ENCODE measurements around the gene NINL.
"Not testable (repeated sequence)": the region's sequence is repeated elsewhere in the genome, so short reads cannot be mapped to it uniquely, and the experiment has no call there.

The NINL gene

GRCh38 chr20:25532015-25532751 lies 53.1 kb downstream of the NINL start:
- no peak for DNase-seq

DNA sequence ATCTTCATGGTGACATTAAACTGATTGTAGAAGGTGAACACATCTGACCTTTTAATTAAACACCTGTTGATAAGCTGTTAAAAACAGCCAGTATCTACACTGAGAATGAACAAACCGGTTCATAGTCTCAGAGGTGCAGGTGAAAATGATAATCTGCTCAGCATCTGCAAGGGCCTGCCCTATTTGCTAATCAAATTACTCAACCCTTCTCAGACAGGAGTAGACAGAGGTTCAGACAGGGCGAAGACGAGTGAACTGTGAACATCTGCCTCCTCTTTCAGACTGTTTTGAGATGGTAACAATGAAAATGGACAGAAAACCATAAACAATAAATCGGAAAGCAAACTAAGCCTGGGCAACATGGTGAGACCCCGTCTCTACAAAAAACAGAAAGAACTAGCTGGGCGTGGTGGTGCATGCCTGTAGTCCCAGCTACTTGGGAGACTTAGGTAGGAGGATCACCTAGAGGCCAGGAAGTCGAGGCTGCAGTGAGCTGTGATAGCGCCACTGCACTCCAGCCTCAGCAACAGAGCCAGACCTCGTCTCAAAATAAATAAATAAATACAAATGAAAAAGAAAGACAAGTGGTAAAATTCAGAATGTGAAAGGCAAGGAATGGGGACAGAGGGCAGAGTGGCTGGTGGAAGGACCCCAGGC lies 55.9 kb downstream of the NINL start:
- DNase-seq, result no peak

DNA sequence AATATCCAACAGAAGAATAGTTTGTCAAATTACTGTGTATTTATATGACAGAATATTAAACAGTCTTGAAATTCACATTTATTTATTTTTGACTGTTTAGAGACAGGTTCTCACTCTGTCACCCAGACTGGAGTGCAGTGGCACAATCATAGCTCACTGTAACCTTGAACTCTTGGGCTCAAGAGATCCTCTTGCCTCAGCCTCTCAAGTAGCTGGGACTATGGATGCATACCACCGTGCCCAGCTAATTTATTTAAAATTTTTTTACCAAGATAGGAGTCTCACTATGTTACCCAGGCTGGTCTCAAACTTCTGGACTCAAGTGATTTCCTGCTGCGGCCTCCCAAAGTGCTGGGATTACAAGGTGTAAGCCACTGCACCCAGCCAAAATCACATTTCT lies 57.4 kb downstream of the NINL start:
- no peak for DNase-seq

- no peak for DNase-seq
These were observed 58.9 kb downstream of the NINL start for GRCh38 chr20:25526446-25526845.

GRCh38 chr20:25525867-25526266 lies 59.5 kb downstream of the NINL start:
- no peak for DNase-seq

DNA sequence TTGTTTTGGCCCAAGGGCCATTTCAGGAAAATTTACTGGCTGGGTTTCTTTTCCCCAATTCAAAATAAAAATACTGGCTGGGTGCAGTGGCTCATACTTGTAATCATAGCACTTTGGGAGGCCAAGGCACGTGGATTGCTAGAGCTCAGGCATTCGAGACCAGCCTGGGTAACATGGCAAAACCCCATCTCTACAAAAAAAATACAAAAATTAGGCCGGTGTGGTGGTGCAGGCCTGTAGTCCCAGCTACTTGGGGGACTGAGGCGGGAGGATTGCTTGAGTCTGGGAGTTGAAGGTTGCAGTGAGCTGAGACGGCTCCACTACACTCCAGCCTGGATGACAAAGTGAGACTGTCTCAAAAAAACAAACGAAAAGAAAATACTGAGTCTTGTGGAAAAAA lies 60.0 kb downstream of the NINL start:
- DNase-seq, result no peak

DNA sequence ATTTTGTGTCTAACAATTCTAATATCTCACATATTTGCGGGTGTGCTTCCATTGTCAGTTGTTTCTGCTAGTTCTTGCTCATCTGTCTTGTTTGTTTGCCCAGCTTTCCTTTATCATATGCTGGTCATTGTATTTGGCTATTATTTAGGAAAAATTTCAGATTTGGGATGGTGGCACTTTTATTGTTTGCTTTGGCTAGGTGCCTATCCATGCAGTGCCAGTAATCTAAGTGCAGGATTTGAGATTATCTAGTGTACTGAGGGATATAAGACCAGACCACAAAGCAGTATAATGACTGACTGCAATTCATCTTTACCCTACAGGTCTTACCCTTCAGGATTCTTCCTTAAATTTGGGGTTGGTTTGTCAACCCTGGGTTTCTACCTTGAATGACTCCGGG lies 63.9 kb downstream of the NINL start:
- DNase-seq, result no peak

GRCh38 chr20:25517124-25517523 lies 68.2 kb downstream of the NINL start:
- no peak for DNase-seq

DNA sequence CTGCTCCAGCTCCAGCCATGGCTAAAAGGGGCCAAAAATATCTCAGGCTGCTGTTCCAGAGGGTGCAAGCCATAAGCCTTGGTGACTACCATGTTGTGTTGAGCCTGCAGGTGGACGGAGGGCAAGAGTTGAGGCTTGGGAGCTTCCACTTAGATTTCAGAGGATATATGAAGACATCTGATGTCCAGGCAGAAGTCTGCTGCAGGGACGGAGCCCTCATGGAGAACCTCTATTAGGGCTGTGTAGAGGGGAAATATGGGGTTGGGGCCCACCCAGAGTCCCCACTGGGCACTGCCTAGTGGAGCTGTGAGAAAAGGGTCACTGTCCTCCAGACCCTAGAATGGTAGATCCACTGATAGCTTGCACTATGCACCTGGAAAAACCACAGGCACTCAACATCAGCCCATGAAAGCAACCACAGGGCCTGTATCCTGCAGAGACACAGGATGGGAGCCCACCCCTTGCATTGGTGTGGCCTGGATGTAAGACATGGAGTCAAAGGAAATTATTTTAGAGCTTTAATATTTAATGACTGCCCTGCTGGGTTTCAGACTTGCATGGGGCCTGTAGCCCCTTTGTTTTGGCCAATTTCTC lies 70.5 kb downstream of the NINL start:
- no peak for DNase-seq

DNA sequence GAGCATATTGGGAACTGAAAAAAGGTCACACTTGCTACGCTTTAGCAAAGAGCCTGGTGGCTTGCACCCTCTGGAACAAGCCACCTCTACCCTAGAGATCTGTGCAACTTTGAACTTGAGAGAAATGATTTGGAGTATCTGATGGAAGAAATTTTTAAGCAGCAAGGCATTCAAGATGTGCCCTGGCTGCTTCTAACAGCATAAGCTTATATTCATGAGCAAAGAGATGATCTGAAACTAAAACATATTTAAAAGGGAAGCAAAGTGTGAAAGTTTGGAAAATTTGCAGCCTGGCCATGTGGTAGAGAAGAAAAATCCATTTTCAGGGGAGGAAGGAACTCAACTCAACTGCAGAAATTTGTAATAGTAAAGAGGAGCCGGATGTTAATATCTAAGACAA lies 71.1 kb downstream of the NINL start:
- no peak for DNase-seq

DNA sequence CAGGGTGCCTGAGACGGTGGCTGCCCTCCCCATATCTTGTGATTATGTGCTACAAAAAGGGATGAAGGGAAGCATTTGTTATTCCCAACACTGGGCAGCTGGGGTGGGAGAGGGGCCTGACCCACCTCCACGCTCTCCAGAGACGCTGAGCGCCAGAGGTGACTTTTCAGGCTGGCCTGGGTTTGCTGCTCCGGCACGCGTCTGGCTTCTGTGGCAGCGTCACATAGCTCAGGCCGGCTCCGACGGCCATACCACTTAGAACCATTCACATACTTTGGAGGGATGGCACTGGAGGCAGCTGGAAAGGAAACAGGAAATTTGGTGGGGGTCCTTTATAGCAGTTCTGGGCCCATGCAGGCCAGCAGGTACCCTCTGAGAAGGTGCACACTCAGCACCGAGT lies 72.6 kb downstream of the NINL start:
- no peak for DNase-seq

GRCh38 chr20:25511183-25511582 lies 74.1 kb downstream of the NINL start:
- no peak for DNase-seq

DNA sequence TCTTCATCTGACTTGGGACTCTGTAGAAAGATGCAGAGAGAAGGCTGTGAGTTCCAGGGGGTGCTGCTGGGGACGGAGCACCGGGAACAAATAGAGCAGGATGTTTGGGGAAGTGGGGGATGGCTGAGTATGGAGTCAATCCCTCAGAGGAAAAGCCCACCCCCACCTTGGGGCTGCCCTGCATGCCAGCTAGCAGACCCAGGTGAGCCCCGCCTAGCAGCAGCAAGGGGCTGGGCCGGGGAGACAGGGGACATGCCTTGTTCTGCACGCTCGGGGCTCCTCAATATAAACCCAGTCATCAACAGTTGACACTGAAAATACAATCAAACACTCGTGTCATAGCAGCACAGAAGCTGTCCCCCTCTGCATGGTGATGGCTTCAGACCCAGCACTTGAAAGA lies 74.6 kb downstream of the NINL start:
- DNase-seq, result no peak

DNA sequence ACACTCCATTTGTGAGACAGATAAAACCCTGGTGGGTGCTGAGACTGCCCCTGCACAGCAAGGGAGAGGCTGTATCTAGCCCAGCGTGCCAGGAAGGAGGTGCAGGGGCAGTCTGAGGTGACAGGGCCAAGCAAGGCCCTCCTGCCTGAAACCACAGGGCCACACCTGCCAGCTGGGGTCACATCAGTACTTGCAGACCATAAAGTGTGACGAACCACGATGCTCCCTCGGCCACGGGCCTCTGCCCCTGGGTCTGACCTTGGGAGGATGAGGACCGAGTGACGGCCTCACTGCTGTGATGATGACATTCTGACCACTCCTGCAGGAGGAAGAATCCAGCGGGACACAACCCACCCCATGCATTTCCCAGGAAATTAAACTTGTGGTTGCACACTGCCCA lies 75.1 kb downstream of the NINL start:
- DNase-seq, result no peak

DNA sequence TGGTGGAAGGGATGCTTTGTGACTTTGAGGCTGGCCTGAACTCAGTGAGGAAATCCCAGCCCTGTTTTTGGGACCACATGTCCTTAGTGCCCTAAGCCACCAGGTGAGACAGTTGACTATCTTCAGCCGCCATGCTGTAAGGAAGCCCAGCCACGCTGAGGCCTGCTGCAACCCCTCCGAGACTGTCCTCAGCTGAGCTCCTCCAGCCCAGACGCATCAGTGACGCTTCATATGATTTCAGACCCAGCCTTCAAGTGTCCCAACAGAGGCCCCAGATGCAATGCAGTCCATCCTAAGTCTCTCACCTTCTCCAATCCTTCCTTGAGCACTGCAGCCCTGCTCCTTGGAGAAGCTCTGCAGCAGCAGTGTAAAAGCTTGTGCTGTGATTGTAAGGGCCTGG lies 76.2 kb downstream of the NINL start:
- no peak for DNase-seq

GRCh38 chr20:25508083-25508770 lies 77.1 kb downstream of the NINL start:
- no peak for DNase-seq

DNA sequence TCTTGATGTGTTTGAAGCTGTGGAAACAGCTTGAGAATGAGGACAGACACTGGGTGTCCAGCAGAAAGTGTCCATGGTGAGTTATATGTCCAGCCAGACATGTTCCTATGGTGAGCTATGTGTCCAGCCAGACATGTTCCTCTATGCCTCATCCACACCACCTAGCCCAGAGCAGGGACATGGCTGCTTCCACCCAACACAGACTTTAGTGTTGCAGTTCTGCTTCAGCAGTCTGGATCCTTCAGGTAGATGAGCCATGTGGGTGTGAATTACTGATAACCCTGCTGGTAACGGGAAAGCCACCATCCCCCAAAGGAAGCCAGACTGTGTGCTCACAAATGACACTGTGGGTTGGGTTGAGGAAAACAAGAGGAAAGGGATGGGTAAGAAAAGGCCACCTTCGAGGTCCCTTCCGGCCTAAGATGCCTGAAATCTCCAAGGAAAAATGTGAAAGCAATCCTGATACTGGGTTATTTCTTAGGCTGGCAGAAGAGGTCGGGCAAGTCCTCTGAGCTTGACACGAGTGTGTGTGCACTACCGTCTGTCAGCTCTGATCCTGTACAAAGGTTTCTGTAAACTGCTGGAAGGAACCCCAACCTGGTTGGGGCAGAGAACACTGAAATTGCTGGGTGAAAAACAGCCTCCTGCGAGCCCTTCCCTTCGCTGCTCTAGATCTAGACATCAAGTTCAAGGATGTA lies 77.8 kb downstream of the NINL start:
- no peak for DNase-seq

DNA sequence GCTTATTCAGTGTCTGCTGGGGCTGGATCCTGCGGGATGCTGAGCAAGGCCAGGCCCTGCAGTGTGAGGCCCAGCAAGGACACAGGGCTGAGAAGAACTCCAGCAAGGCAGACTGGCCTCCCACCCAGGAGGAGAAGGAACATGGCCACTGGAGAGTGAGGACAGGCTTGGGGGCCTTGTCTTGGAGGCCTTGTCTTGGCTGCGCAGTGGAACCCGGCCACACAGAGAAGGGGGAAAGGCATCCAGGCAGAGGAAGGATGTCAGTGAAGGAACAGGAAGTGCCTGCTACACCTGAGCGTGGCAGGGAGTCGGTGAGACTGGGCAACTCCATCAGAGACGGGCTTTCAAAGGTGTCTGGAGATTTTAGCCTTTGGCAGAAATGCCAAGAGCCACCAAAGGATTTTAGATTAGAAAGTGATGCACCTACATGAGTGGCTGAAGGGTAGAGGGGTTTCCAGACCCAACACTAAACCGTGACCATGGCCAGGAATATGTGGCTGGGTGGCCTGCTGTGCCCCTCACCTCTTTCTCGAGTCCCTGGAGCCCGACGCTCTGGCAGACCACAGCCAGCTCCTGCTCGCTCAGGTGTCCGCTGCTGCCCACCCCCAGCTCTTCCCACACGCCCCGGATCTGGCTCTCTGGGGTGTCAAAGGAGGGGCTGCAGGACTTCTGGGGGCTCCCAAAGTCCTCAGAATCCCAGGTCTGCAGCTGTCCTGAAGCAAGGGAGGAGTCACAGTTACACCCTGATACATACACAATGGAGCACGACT lies 80.8 kb downstream of the NINL start:
- no peak for DNase-seq

DNA sequence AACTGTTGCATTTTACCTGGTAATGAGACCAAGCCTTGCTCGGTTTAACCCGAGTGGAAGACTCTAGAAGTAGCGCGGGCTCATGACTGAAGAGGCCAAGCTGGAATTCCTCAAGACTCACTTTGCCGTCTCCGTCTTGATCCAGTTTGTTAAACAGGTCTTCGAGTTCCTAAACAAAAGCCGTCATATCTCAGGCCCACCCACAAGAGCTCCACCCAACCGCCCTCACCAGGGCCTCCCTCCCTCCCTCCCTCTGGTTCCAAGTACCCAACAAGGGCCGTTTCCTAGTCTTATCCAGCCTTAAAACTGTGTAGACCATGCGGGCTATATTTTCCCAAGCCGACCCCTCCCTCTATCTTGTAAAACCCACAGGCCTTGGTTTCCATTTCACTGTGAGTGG lies 81.4 kb downstream of the NINL start:
- DNase-seq, result no peak

GRCh38 chr20:25503051-25503639 lies 82.2 kb downstream of the NINL start:
- not testable (repeated sequence) for DNase-seq

- no peak for DNase-seq
These were observed 84.4 kb downstream of the NINL start for GRCh38 chr20:25500880-25501351.

Measured in CD4-positive, alpha-beta T cell treated with Interleukin-17A for 1 hour (primary cell).